ENCODE measurements around the gene ICAM3.
"Not testable (repeated sequence)": the region's sequence is repeated elsewhere in the genome, so short reads cannot be mapped to it uniquely, and the experiment has no call there.

The ICAM3 gene

DNA sequence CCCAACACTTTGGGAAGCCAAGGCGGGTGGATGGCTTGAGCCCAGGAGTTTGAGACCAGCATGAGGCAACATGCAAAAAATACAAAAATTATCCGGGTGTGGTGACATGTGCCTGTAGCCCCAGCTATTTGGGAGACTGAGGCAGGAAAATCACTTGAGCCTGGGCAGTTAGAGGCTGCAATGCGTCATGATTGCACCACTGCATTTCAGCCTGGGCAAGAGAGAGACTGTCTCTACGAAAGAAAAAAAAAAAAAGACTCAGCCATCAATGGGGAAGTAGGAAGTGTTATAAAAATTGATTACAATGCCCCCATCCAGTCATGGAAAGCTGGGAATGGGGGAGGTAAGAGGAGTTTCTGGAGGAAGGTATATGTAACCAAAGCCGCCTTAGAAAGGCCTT is 35.5 kb upstream of the ICAM3 start:
- H3K4me3 ChIP-seq (ENCODE audit: low read depth, low read length), result no peak overlapping the region
- TF ChIP-seq, protein P1, sequence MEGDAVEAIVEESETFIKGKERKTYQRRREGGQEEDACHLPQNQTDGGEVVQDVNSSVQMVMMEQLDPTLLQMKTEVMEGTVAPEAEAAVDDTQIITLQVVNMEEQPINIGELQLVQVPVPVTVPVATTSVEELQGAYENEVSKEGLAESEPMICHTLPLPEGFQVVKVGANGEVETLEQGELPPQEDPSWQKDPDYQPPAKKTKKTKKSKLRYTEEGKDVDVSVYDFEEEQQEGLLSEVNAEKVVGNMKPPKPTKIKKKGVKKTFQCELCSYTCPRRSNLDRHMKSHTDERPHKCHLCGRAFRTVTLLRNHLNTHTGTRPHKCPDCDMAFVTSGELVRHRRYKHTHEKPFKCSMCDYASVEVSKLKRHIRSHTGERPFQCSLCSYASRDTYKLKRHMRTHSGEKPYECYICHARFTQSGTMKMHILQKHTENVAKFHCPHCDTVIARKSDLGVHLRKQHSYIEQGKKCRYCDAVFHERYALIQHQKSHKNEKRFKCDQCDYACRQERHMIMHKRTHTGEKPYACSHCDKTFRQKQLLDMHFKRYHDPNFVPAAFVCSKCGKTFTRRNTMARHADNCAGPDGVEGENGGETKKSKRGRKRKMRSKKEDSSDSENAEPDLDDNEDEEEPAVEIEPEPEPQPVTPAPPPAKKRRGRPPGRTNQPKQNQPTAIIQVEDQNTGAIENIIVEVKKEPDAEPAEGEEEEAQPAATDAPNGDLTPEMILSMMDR (IDR thresholded peaks at IDR 0.05; ENCODE audit: borderline replicate concordance, insufficient read depth, low read depth, low read length), result no peak

- TF ChIP-seq, protein P1 (IDR thresholded peaks at IDR 0.05; ENCODE audit: borderline replicate concordance, insufficient read depth, low read depth, low read length), result no peak
Observed at GRCh38 chr19:10372690-10373089, 33.3 kb upstream of the ICAM3 start.

GRCh38 chr19:10368101-10368803 is 28.8 kb upstream of the ICAM3 start:
- TF ChIP-seq, protein P1 (IDR thresholded peaks at IDR 0.05; ENCODE audit: borderline replicate concordance, insufficient read depth, low read depth, low read length), result no peak
- H3K4me3 ChIP-seq (ENCODE audit: low read depth, low read length), result no peak overlapping the region

More at GRCh38 chr19:10372690-10373089, 33.3 kb upstream of the ICAM3 start:
- no peak overlapping the region for H3K4me3 ChIP-seq (ENCODE audit: low read depth, low read length)

DNA sequence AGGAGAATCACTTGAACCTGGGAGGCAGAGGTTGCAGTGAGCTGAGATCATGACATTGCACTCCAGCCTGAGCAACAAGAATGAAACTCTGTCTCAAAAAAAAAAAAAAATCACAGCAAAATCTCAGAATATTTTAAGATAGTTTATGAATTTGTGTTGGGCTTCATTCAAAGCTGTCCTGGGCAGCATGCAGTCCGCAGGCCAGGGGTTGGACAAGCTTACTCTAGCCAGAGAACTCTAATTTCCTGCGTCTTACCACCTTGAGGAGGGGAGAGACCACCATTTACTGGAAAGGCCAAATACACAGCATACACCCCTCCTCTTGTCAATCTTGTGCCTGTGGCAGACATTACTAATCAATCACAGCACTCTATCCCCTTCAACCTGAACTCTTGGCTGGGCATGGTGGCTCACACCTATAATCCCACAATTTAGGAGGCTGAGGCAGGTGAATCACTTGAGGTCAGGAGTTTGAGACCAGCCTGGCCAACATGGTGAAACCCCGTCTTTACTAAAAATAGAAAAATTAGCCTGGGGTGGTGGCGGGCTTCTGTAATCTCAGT is 27.6 kb upstream of the ICAM3 start:
- not testable (repeated sequence) for H3K4me3 ChIP-seq (ENCODE audit: low read depth, low read length)

GRCh38 chr19:10365518-10365917 is 26.1 kb upstream of the ICAM3 start:
- TF ChIP-seq, protein P1 (IDR thresholded peaks at IDR 0.05; ENCODE audit: borderline replicate concordance, insufficient read depth, low read depth, low read length), result no peak
- no peak overlapping the region for H3K4me3 ChIP-seq (ENCODE audit: low read depth, low read length)

- TF ChIP-seq, protein P1 (IDR thresholded peaks at IDR 0.05; ENCODE audit: borderline replicate concordance, insufficient read depth, low read depth, low read length), result no peak
- no peak overlapping the region for H3K4me3 ChIP-seq (ENCODE audit: low read depth, low read length)
Observed at GRCh38 chr19:10364644-10365043, 25.2 kb upstream of the ICAM3 start.

DNA sequence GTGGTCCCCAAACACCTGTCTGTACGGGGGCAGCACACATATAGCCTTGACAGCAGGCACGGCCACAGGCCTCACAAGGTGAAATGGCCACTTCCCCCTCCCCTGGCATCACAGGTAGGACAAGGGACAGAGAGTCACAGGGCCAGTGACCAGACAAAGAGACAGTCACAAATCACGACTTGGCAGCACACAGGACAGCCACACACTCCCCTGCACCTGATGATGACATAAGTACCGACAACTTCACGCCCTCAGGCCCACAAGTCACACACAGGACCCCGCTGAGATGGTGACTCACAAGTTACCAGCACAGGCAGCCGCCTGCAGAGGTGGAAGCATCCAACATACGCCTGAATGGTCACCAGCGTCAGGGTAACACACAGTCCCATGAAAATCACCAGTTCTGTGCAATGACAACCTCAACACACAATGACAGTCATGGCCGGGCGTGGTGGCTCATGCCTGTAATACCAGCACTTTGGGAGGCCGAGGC is 24.4 kb upstream of the ICAM3 start:
- TF ChIP-seq, protein P1 (IDR thresholded peaks at IDR 0.05; ENCODE audit: borderline replicate concordance, insufficient read depth, low read depth, low read length), result no peak
- H3K4me3 ChIP-seq (ENCODE audit: low read depth, low read length), result no peak overlapping the region
